Measurements from ENCODE around the gene CGAS.

DNA sequence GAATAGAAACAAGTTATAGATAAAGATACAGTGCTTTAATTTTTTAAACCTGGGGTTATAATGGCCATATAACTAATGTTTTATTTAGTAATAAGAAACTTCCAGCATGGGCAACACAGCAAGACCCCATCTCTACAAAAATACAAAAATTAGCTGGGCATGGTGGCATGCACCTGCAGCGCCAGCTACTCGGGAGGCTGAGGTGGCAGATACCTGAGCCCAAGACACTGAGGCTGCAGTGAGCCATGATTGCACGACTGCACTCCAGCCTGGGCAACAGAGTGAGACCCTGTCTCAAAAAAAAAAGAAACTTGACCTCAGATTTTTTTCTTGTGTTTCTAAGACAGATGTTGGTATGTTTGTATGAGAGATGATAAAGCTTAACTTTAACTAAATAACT is 45.8 kb upstream of the CGAS start:
- TF ChIP-seq, protein P1, sequence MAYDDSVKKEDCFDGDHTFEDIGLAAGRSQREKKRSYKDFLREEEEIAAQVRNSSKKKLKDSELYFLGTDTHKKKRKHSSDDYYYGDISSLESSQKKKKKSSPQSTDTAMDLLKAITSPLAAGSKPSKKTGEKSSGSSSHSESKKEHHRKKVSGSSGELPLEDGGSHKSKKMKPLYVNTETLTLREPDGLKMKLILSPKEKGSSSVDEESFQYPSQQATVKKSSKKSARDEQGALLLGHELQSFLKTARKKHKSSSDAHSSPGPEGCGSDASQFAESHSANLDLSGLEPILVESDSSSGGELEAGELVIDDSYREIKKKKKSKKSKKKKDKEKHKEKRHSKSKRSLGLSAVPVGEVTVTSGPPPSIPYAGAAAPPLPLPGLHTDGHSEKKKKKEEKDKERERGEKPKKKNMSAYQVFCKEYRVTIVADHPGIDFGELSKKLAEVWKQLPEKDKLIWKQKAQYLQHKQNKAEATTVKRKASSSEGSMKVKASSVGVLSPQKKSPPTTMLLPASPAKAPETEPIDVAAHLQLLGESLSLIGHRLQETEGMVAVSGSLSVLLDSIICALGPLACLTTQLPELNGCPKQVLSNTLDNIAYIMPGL (CRISPR knock-in tag; IDR thresholded peaks at IDR 0.05): no peak
- TF ChIP-seq, protein P2, sequence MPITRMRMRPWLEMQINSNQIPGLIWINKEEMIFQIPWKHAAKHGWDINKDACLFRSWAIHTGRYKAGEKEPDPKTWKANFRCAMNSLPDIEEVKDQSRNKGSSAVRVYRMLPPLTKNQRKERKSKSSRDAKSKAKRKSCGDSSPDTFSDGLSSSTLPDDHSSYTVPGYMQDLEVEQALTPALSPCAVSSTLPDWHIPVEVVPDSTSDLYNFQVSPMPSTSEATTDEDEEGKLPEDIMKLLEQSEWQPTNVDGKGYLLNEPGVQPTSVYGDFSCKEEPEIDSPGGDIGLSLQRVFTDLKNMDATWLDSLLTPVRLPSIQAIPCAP (CRISPR knock-in tag; IDR thresholded peaks at IDR 0.05): no peak
- TF ChIP-seq ZNF396 (CRISPR knock-in tag; IDR thresholded peaks at IDR 0.05; ENCODE audit: borderline replicate concordance): no peak
- TF ChIP-seq CTCF (IDR thresholded peaks at IDR 0.05): no peak
- no peak for TF ChIP-seq CBFB (CRISPR knock-in tag; IDR thresholded peaks at IDR 0.05; ENCODE audit: low read depth)
- TF ChIP-seq MAX (CRISPR knock-in tag; IDR thresholded peaks at IDR 0.05): no peak
- TF ChIP-seq TCF7 (CRISPR knock-in tag; IDR thresholded peaks at IDR 0.05; ENCODE audit: low read depth): no peak
- TF ChIP-seq ZBTB43 (CRISPR knock-in tag; IDR thresholded peaks at IDR 0.05): no peak
- no peak for TF ChIP-seq TP53 (CRISPR knock-in tag; IDR thresholded peaks at IDR 0.05)
- TF ChIP-seq ESRRA (CRISPR knock-in tag; IDR thresholded peaks at IDR 0.05; ENCODE audit: borderline replicate concordance): no peak
- TF ChIP-seq, protein P3, sequence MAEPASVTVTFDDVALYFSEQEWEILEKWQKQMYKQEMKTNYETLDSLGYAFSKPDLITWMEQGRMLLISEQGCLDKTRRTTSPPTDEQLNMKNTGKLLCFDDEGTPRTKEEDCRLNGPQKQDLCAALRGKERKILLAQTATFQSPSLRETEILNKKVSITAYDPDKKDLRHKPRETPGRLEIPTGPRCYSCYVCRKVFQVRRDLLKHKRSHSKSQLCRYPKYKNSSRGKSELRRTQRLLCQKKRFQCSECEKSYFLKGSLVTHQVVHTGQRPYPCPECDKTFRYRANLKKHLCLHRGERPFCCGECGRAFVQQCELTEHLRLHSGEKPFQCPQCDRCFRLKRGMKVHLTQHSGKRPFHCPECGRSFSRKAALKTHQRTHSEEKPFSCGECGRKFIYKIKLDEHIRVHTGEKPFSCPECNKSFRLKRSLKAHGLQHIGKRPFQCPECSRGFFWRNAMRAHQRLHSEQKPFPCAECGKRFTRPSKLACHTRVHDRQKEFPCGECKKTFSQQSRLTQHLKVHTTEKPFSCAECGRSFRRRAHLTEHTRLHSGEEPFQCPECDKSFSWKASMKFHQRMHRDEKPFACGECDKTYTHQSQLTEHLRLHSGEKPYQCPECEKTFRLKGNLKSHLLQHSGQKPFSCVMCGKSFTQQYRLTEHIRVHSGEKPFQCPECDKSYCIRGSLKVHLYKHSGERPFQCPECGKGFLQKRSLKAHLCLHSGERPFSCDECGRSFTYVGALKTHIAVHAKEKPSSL (CRISPR knock-in tag; conservative IDR thresholded peaks at IDR 0.05): no peak
- TF ChIP-seq NR1H2 (CRISPR knock-in tag; IDR thresholded peaks at IDR 0.05): no peak
- TF ChIP-seq, protein P4, sequence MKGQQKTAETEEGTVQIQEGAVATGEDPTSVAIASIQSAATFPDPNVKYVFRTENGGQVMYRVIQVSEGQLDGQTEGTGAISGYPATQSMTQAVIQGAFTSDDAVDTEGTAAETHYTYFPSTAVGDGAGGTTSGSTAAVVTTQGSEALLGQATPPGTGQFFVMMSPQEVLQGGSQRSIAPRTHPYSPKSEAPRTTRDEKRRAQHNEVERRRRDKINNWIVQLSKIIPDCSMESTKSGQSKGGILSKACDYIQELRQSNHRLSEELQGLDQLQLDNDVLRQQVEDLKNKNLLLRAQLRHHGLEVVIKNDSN (CRISPR knock-in tag; IDR thresholded peaks at IDR 0.05): no peak
- TF ChIP-seq, protein P5, sequence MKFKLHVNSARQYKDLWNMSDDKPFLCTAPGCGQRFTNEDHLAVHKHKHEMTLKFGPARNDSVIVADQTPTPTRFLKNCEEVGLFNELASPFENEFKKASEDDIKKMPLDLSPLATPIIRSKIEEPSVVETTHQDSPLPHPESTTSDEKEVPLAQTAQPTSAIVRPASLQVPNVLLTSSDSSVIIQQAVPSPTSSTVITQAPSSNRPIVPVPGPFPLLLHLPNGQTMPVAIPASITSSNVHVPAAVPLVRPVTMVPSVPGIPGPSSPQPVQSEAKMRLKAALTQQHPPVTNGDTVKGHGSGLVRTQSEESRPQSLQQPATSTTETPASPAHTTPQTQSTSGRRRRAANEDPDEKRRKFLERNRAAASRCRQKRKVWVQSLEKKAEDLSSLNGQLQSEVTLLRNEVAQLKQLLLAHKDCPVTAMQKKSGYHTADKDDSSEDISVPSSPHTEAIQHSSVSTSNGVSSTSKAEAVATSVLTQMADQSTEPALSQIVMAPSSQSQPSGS (CRISPR knock-in tag; IDR thresholded peaks at IDR 0.05; ENCODE audit: borderline replicate concordance, low read depth): no peak
